Hematopoietic multipotent progenitor cell treated with erythropoietin and hydrocortisone succinate and interleukin-3 and kit ligand, for 15 days (in vitro differentiated cells): ENCODE results near the gene APOBEC3G.

ENCODE experiments used
- DNase-seq: peaks from one replicate; pipeline ENCODE4 v3.0.0-alpha.2; 2015; ENCODE audit warnings: low spot score

The APOBEC3G gene

DNA sequence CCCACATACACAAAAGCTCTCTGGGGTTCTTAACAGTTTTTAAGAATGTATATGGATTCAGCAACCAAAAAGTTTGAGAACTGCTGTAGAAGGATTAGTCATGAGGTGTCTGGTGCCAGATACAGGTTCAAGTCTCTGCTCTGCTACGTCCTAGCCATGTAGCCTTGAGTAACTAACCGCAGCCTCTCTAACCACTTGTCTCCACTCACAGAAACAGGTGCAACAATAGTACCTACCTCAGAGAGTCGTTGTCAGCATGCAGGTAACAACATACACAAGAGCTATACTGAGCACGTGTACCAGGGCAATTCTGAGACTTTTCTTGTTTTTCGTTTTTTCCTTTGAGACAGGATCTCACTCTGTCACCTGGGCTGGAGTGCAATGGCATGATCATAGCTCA is 48.5 kb downstream of the APOBEC3G start:
- DNase-seq, result no peak

DNA sequence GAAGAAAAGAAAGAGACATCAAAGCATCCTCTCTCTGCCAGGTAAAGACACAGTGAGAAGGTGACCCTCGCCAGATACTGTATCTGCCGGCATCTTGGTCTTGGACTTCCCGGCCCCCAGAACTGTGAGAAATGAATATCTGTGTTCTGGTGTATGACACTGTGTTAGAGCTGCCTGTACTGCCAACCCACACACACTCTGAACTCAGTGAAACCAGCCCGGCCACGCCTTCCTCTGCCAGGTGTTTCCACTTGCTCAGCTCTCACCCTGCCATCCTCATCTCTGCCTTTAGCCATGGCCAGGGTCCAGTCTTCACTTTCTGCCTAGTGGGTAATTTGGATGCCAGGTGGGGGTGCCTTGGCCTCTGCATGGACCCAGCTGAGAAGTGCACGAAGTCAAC is 51.4 kb downstream of the APOBEC3G start:
- DNase-seq, result no peak

DNA sequence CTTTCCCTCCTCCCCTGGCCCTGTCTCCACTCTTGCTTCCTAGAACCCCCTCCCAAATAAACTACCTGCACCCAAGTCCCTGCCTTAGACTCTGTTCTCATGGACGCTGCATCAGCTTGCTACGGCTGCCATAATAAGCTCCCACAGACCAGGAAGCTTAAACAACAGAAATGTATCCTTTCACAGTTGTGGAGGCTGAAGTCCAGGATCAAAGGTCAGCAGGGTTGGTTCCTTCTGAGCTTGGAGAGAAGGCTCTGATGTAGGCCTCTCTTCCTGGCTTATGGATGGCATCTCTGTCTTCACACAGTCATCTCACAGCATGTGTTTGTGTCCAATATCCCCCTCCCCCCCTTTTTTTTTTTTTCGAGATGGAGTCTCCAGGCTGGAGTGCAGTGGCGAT is 52.0 kb downstream of the APOBEC3G start:
- DNase-seq, result no peak

DNA sequence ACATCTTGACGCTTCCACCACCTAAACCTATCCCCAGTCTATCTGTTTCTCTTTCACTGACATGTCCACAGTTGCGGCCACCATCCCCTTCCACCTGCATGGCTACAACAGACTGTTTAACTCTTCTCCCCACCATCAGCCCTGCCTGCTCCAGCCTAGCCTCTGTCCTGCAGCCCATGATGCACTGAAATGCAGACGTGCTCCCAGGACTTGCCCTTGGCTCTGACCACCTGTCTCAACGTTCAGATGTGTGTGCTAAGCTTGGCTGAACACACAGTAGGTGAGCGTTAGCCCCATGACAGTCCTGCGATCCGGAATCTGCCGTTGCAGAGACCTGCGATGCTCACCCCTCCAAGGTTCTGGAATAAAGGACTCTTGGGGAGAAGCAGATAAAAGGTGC is 52.7 kb downstream of the APOBEC3G start:
- DNase-seq, result no peak

DNA sequence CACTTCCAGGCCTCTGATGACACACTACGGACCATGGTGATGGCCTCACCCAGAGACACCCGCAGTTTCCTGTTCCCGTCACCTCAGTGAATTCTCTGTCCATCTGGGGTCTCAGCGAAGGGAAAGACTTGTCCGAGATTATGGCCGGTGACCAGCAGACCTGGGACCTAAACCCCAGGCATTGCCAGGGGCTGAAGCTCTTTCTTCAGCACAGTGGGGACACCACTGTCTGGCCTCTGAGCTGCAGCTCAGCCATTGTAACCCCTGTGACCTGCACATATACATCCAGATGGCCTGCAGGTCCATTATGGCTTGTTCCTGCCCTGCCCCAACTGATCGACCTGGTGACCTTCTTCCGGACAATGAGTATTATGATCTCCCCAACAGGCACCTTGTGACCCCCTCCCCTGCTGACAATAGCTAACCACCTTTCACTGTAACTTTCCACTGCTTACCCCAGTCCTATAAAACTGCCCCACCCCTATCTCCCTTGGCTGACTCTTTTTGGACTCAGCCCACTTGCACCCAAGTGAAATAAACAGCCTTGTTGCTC is 53.2 kb downstream of the APOBEC3G start:
- DNase-seq, result no peak

DNA sequence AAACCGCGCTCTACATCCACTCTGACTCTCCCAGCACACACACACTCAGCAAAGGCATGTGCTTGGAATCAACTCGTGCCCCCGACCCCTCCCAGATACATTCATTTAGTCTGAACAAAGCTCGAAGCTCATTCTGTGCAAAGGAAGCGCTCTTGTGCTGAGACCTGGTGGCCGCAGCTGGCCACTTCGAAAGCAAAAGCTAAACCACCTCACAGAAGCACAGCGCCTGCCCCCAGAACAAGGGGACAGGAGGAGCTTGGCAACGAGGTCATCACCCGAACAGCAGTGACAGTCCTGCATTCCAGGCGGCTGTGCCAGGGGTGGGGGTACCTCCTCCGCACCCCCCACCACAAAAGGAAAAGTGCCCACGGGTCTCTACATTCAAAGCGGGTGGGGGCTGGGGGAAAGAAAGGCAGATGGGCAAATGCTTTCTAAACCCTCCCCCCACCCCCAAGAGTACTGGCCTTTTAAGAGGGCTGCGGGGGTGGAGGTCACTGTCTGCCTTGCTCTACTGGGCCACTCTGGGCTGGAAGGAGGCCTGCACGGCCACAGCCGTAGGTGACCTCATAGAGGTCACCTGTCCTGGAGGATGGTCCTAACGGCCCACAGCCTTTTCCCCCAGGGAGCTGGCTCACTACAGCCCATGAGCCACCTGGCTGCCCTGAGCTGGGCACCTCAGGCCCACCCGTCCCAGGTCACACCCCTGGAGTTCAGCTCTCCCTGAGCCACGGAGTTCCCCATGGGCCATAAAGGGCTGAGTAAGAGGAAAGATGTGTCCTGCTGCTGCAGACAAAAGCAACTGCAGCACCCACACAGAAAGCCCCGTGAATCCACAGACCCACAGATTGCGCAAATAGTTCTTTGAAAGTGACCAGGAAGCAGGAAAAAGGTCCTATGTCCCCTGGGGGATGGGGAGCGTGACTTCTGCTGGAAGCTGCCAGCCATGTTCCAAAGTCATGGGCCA is 54.1 kb downstream of the APOBEC3G start:
- DNase-seq, result no peak

DNA sequence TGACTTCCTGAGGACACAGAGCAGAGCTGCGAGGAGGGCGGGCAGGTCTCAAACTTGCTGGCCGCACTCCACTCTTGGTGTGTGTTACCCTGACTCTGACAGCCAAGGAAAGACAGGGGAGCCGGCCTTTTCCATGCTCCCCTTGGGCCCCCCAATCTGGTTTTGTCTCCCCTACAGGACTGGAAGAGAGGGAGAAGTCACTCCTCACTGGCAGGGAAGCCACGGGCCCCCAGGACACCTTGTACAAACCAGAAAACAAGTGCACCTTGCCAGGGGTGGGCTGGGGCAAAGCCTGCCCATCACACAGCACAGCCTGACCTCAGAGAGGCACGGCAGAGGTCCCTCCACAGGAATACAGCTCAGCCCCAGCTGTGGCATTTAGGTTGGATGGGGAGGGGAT is 55.2 kb downstream of the APOBEC3G start:
- no peak for DNase-seq

DNA sequence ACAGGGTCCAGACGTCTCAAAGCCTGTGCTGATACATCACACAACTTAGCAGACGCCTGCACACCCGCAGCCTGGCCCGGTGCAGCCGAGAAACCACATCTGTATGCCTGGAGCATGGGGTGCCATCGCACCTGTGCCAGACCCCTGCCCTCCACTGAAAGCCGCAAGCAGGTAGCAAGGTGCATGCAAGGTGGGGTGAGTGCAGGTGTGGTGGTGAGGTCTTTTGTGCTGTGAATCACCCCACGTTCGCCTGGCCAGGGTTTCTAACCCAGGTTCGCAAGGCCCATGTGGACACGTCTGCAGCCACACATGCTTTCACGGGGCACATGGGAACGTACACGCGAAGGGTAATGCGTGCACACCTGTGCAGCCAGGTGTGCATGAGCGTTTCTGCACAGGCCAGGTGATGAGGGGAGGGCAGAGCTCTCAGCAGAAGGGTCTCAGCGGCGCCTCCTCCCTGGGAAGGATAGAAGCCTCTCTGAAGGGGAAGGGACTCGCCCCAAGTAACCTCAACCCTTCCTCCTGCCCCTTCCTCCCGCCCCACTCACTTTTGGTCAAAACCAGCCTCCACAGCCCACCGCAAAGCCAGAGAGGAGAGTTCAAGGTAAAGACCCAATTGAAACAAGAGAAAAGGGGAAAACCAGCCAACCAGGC is 55.9 kb downstream of the APOBEC3G start:
- DNase-seq, result no peak

DNA sequence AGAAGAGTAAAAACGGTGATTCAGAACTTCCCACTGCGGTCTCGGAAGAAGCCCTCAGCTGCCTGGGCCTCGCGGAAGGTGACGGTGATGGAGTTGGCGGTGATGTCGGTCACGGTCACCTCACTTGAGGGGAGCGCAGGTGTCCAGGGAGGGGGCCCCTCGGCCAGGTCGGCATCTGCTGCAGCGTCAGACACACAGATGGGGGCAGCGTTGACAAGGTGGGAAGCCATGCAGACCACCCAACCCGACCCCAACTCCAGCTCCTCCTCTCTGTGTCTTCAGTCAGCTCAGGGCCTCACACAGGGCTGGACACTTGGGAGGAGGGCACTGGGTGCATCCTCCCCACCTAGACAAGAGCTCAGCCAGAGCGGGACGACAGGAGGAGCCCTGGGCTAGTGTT is 56.8 kb downstream of the APOBEC3G start:
- DNase-seq, result no peak

DNA sequence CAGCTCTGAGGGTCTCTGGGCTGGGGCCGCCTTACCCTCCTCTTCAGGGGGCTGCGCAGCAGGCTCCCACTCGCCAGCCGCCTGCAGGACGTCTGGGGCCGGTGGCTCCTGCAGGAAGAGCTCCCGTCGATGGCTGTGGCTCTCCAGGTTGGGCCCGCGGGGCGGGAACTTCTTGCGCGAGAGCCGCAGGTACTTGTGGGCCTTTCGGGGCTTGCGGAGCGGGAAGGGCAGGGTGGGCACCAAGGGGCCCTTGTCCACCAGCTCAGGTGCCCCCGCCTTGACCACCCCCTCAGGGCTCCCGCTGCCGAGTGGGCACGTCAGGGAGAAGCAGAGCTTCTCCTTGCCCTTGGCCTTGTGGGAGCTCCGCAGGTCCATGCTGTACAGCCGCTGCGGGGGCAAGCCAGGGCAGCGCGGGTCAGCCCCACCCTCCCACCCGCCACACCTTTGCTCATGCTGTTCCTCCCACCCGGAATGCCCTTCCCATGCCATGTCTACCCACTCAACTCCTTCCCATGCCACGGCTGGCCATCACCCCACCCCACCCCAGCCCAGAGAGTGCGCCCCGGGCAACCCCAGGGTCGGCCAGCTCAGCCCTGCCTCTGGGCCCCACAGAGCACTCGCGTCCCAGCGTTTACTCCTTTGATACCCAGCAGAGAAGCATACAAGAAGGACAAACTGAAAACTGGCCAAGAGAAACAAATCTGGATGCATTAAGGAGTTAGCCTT is 57.5 kb downstream of the APOBEC3G start:
- no peak for DNase-seq

DNA sequence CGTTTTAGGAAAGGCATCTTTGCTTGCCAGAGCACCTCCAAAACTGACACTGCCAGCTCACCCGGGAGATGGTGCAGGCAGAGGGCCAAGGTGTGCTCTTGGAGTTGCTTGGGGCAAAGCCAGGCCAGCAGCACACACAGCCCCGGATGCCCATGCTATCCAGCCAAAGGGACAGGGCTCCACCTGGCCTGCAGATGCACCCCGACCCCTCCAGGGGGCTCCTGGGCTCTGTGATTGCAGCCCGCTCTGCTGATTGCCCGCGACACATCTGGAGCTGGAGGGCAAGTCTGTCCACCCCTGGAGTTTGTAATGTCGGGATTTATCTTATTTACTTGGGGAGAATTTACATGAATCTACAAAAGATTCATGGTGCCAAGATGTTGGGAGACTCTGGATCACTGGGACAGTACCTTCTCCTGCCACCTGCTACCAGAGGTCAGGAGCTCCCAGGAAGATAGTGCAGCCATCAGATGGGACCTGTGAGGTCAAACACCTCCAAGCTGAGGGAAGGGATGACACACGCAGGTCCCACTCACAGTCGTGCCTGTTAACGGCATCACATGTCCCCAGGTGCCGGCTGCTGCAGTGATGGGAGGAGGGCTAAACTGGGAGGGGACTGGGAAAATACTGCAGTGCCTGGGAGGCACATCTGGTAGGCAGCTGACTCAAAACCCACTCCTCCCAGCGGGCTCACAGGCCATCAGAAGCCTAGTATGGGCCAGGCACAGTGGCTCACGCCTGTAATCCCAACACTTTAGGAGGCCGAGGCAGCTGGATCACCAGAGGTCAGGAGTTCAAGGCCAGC is 58.2 kb downstream of the APOBEC3G start:
- peak; percentile 66 for DNase-seq

DNA sequence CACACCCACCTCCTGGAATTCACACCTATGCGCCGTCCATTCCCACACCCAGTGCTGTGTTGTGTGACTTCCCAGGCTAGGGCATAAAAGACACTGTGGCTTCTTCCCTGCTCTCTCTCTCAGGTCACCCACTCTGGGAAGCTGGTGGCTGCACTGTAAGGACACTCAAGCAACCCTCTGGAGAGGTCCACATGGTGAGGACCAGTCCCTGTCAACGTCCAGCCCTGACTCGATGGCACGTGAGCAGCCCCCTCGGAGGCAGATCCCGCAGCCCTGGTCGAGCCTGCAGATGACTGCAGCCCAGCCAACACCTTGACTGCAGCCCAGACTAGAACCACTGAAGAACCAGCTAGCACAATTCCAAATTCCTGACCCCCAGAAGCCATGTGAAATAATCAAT is 59.2 kb downstream of the APOBEC3G start:
- no peak for DNase-seq
